B cell (primary cell): Measurements from ENCODE around the gene IER5L. TPM values are rescaled to one million over a fixed set of nuclear protein-coding genes. Genes with fewer than 3 reads are reported as not detected.
"Not testable (repeated sequence)": the region's sequence is repeated elsewhere in the genome, so short reads cannot be mapped to it uniquely, and the experiment has no call there.

Experiments used
- ATAC-seq: fragments of 200-7000 bp; cut with Tn5 transposase; one replicate; pipeline ENCODE4 v1.10.0; 2021; ENCODE audit warnings: low read depth, mild to moderate bottlenecking, moderate number of reproducible peaks, moderate library complexity
- CTCF ChIA-PET: fragments of 350-600 bp; sonication (Branson Sonifier 250); formaldehyde crosslinking; loops from one replicate; lab custom pipeline; 2021; ENCODE audit warnings: antibody characterized with exemption, inconsistent platforms; lab: Charles Lee
- POLR2A ChIA-PET: fragments of 350-600 bp; sonication (Branson Sonifier 250); formaldehyde crosslinking; loops from one replicate; lab custom pipeline; 2021; ENCODE audit warnings: antibody characterized with exemption; lab: Charles Lee
- DNase-seq: peaks from one replicate; pipeline ENCODE4 v3.0.0; 2013
- H2AFZ ChIP-seq: 2 replicates; pipeline ENCODE4 v1.6.1; 2012; ENCODE audit warnings: mild to moderate bottlenecking, low read depth, low read length; ENCODE audit not compliant: insufficient read depth, poor library complexity, severe bottlenecking
- H3K27ac ChIP-seq, 2 donors: 1 replicate in 1 of 2; 2 replicates in 1 of 2; pipeline ENCODE4 v1.5.1; 2012 to 2013; ENCODE audit warnings: low read length in 2 of 2, mild to moderate bottlenecking in 2 of 2, moderate library complexity in 1 of 2
- H3K27me3 ChIP-seq, 4 experiments: fragments of 200-600 bp in 1 of 4; sonication (generic) in 1 of 4; replicated peaks in 1 of 4; 1 replicate in 2 of 4; 2 replicates in 2 of 4; pipeline versions ENCODE4 v1.6.1 to v1.7.0; 2013 to 2016; ENCODE audit warnings: low read length in 3 of 4, mild to moderate bottlenecking in 2 of 4, mixed read lengths in 1 of 4, moderate library complexity in 1 of 4; ENCODE audit not compliant: insufficient read depth in 4 of 4, control insufficient read depth in 3 of 4; ENCODE audit errors: control extremely low read depth in 1 of 4
- H3K36me3 ChIP-seq, 2 experiments: replicated peaks in 1 of 2; 1 replicate in 1 of 2; 2 replicates in 1 of 2; pipeline versions ENCODE4 v1.6.1 to v1.7.1; 2013; ENCODE audit warnings: low read length in 1 of 2; ENCODE audit not compliant: insufficient read depth in 2 of 2, control insufficient read depth in 1 of 2; ENCODE audit errors: control extremely low read depth in 1 of 2, extremely low read depth in 1 of 2
- H3K4me1 ChIP-seq, 2 donors: fragments of 200-600 bp in 1 of 2; sonication (generic) in 1 of 2; 1 replicate in 1 of 2; 2 replicates in 1 of 2; pipeline versions ENCODE4 v1.5.1 to v1.6.1; 2013 to 2017; ENCODE audit warnings: low read length in 2 of 2; ENCODE audit not compliant: control insufficient read depth in 2 of 2, insufficient read depth in 2 of 2
- H3K4me2 ChIP-seq: replicated peaks from 2 replicates; pipeline ENCODE3; 2012; ENCODE audit warnings: mild to moderate bottlenecking, low read depth, low read length; ENCODE audit not compliant: poor library complexity, severe bottlenecking
- H3K4me3 ChIP-seq, 5 experiments: fragments of 200-600 bp in 1 of 5; sonication (generic) in 1 of 5; 1 replicate in 3 of 5; 2 replicates in 2 of 5; pipeline versions ENCODE4 v1.5.1 to v1.7.0; 2011 to 2016; ENCODE audit warnings: low read length in 4 of 5, mild to moderate bottlenecking in 4 of 5, low read depth in 2 of 5, control low read depth in 1 of 5, moderate library complexity in 1 of 5; ENCODE audit not compliant: insufficient read depth in 1 of 5; ENCODE audit errors: control extremely low read depth in 1 of 5, extremely low read depth in 1 of 5
- H3K79me2 ChIP-seq: fragments of 200-600 bp; sonication (generic); one replicate; pipeline ENCODE4 v1.6.0; 2016; ENCODE audit warnings: low read length; ENCODE audit not compliant: control insufficient read depth, insufficient read depth
- H3K9ac ChIP-seq: fragments of 200-600 bp; sonication (generic); 2 replicates; pipeline ENCODE4 v1.6.1; 2017; ENCODE audit warnings: mild to moderate bottlenecking, low read length, moderate library complexity
- H3K9me3 ChIP-seq, 3 donors: one replicate each; pipeline versions ENCODE4 v1.6.1 to v1.7.1; 2013; ENCODE audit warnings: low read length in 2 of 3; ENCODE audit not compliant: control insufficient read depth in 2 of 3, insufficient read depth in 1 of 3; ENCODE audit errors: control extremely low read depth in 1 of 3
- H4K20me1 ChIP-seq: 2 replicates; pipeline ENCODE4 v1.6.0; 2012; ENCODE audit warnings: mild to moderate bottlenecking, low read length; ENCODE audit not compliant: insufficient read depth, control insufficient read depth, poor library complexity, severe bottlenecking
- H3K27ac Mint-ChIP-seq: one replicate; pipeline ENCODE4 v1.8.0; 2021; ENCODE audit warnings: mixed read lengths
- H3K27me3 Mint-ChIP-seq: one replicate; pipeline ENCODE4 v1.8.0; 2021; ENCODE audit warnings: mixed read lengths
- H3K4me1 Mint-ChIP-seq: one replicate; pipeline ENCODE4 v1.8.0; 2021; ENCODE audit warnings: mixed read lengths
- H3K4me3 Mint-ChIP-seq: one replicate; pipeline ENCODE4 v1.8.0; 2021; ENCODE audit warnings: mixed read lengths
- H3K9me3 Mint-ChIP-seq: one replicate; pipeline ENCODE4 v1.8.0; 2022; ENCODE audit warnings: mixed read lengths; ENCODE audit not compliant: insufficient read depth
- CTCF ChIP-seq: fragments of 200-600 bp; IDR thresholded peaks from one replicate; pipeline ENCODE4 v1.8.0; 2022; ENCODE audit warnings: antibody characterized with exemption, mild to moderate bottlenecking
- EZH2 ChIP-seq: IDR thresholded peaks from 2 replicates; pipeline ENCODE4 v1.6.1; 2012; ENCODE audit warnings: borderline replicate concordance, low read depth, mild to moderate bottlenecking, moderate library complexity, low read length; ENCODE audit not compliant: insufficient read depth, poor library complexity, severe bottlenecking
- WGBS: methylation state at CpG from one replicate; pipeline ENCODE4 v1.1.5; 2013; ENCODE audit warnings: missing lambda C conversion rate; ENCODE audit not compliant: insufficient coverage; 5-methylcytosine and 5-hydroxymethylcytosine counted together
- intact Hi-C: fragments of 100-400 bp; cut with micrococcal nuclease; formaldehyde crosslinking; loops from one replicate; pipeline ENCODE4 v1.10.0; 2022
- polyA plus RNA-seq: library from polyadenylated mRNA; depleted of rRNA; stranded (reverse); fragments of >200 nt; gene quantifications from 2 replicates; pipeline ENCODE4 v1.2.3, GENCODE V29; 2012
- total RNA-seq, 2 donors: library from RNA; stranded (reverse); fragments of 120-200 nt in 1 of 2; gene quantifications; 1 replicate in 1 of 2; 2 replicates in 1 of 2; pipeline versions ENCODE4 v1.2.3 to v1.2.4, GENCODE V29; 2013 to 2022

The IER5L gene
- total and polyA plus RNA-seq, 2 donors (not counting 1 experiment from before 2014, with no cell fraction given) = 1.5 to 12.9 TPM

- no peak for DNase-seq
- Histone ChIP-seq H4K20me1 (no peaks in the 10 kb centered on the region), H3K9ac (no peak overlapping the region), H3K9me3 (no peaks in the 10 kb centered on the region), H3K4me2 (no peak overlapping the region), H2AFZ (no peak overlapping the region), H3K27ac (no peak overlapping the region), H3K36me3 (no peaks in the 10 kb centered on the region), H3K4me1 (peaks cover 6 to 9% of the 10 kb centered on the region in 2 donors), H3K4me3 (no peak overlapping the region), H3K27me3 (no peaks in the 10 kb centered on the region), H3K79me2 (no peaks in the 10 kb centered on the region)
- no peaks in the 10 kb centered on the region for H3K9me3 Mint-ChIP-seq
- no peak overlapping the region for H3K4me3 Mint-ChIP-seq
- peaks cover 4% of the 10 kb centered on the region for H3K27me3 Mint-ChIP-seq
- CTCF ChIA-PET = interaction anchor here (0.9 to 22.0 kb wide), 2 partner anchors 10 to 27 kb away, joined by 3 to 382 read pairs; no protein-coding TSS in a partner anchor
- H3K27ac Mint-ChIP-seq = no peak overlapping the region
- POLR2A ChIA-PET = no interaction called here
- 99% methylated on average over 8 of the region's 9 CpGs for WGBS
- H3K4me1 Mint-ChIP-seq = peaks cover 10% of the 10 kb centered on the region
- no peak for ATAC-seq
- TF ChIP-seq CTCF (no peak), EZH2 (no peak)
- intact Hi-C loops = no loop called here
Measured at GRCh38 chr9:129164246-129164930, 13.7 kb downstream of the IER5L start.

GRCh38 chr9:129163753-129164152 lies 14.3 kb downstream of the IER5L start:
- ATAC-seq (no peak), DNase-seq (no peak)
- no peak overlapping the region for H3K4me3 Mint-ChIP-seq
- H4K20me1 ChIP-seq = no peaks in the 10 kb centered on the region
- H3K9me3 Mint-ChIP-seq = no peaks in the 10 kb centered on the region
- no peaks in the 10 kb centered on the region for H3K27me3 ChIP-seq
- no peaks in the 10 kb centered on the region for H3K9me3 ChIP-seq
- peaks cover 6 to 9% of the 10 kb centered on the region in 2 donors for H3K4me1 ChIP-seq
- no peak overlapping the region for H3K4me3 ChIP-seq
- no peak overlapping the region for H3K9ac ChIP-seq
- H3K36me3 ChIP-seq = no peaks in the 10 kb centered on the region
- intact Hi-C loops = no loop called here
- H3K27me3 Mint-ChIP-seq = peaks cover 4% of the 10 kb centered on the region
- no peak overlapping the region for H2AFZ ChIP-seq
- 92% methylated on average over 9 of the region's 10 CpGs for WGBS
- ChIA-PET POLR2A (no interaction called here), CTCF (interaction anchor here (22.0 kb wide), 1 partner anchor 26 kb away, joined by 382 read pairs; no protein-coding TSS in a partner anchor)
- H3K4me2 ChIP-seq = no peak overlapping the region
- no peak for TF ChIP-seq CTCF
- TF ChIP-seq EZH2 = no peak
- H3K27ac ChIP-seq = no peak overlapping the region
- no peaks in the 10 kb centered on the region for H3K79me2 ChIP-seq
- no peak overlapping the region for H3K27ac Mint-ChIP-seq
- peaks cover 10% of the 10 kb centered on the region for H3K4me1 Mint-ChIP-seq

- H3K4me1 ChIP-seq, H3K79me2 ChIP-seq, ATAC-seq, H3K27ac Mint-ChIP-seq, H3K9me3 ChIP-seq, H3K27ac ChIP-seq, H3K4me2 ChIP-seq, DNase-seq, H3K36me3 ChIP-seq, intact Hi-C loops, POLR2A ChIA-PET, H3K27me3 Mint-ChIP-seq, H4K20me1 ChIP-seq, H3K4me3 Mint-ChIP-seq, H2AFZ ChIP-seq, H3K4me3 ChIP-seq, H3K9ac ChIP-seq, H3K27me3 ChIP-seq, H3K9me3 Mint-ChIP-seq: not testable (repeated sequence)
- 71% methylated on average over 1 of the region's 5 CpGs for WGBS
- H3K4me1 Mint-ChIP-seq = peaks cover 10% of the 10 kb centered on the region
- CTCF ChIA-PET = interaction anchor here (22.0 kb wide), 1 partner anchor 25 kb away, joined by 382 read pairs; no protein-coding TSS in a partner anchor
Measured at GRCh38 chr9:129163198-129163670, 14.8 kb downstream of the IER5L start.
